ENCODE data around the gene CALCB.

The CALCB gene

DNA sequence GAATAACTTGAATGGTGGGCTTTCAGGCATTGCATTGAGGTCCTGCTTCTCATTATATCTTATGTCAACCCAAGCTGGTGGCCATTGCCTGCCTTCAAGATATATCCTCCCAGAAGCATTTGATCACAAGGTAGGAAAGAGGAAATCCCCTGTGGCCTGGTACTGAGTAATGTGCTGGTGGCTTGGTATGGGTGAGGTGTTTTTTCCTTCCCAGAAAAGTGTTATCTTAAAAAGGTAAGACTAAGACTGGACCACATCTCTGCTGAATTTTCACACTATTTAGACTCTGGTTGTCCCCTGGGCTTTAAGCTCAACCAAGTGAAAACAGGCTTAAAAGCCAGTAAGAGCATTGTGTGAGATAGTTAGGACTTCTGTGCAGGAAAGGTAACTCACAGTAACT lies 45.0 kb downstream of the CALCB start:
- ChIA-PET CTCF (no interaction called here), POLR2A (no interaction called here)
- H3K36me3 ChIP-seq (ENCODE audit: control insufficient read depth in 2 of 2, insufficient read depth in 1 of 2, low read length in 2 of 2): no peaks in the 10 kb centered on the region
- H3K9me3 ChIP-seq (ENCODE audit: control insufficient read depth, insufficient read depth, low read depth, low read length): no peaks in the 10 kb centered on the region
- no peak overlapping the region for H3K27ac ChIP-seq (ENCODE audit: extremely low read depth, low read depth, low read length)
- no peaks in the 10 kb centered on the region for H3K4me1 ChIP-seq (ENCODE audit: control insufficient read depth, insufficient read depth, low read length)
- H3K4me3 ChIP-seq (ENCODE audit: low read depth, low read length): no peak overlapping the region
- no peak for TF ChIP-seq ZNF510 (tag by site-specific recombination; IDR thresholded peaks at IDR 0.05; ENCODE audit: insufficient replicate concordance)
- no peak for TF ChIP-seq ZBTB7A (tag by site-specific recombination; IDR thresholded peaks at IDR 0.05; ENCODE audit: low read depth)
- TF ChIP-seq ZNF514 (tag by site-specific recombination; IDR thresholded peaks at IDR 0.05): no peak
- TF ChIP-seq, protein P1, sequence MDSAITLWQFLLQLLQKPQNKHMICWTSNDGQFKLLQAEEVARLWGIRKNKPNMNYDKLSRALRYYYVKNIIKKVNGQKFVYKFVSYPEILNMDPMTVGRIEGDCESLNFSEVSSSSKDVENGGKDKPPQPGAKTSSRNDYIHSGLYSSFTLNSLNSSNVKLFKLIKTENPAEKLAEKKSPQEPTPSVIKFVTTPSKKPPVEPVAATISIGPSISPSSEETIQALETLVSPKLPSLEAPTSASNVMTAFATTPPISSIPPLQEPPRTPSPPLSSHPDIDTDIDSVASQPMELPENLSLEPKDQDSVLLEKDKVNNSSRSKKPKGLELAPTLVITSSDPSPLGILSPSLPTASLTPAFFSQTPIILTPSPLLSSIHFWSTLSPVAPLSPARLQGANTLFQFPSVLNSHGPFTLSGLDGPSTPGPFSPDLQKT (IDR thresholded peaks at IDR 0.05; ENCODE audit: borderline replicate concordance, low read depth, low read length): no peak
- no peak for TF ChIP-seq ZNF416 (tag by site-specific recombination; IDR thresholded peaks at IDR 0.05)
- no peak for TF ChIP-seq ZNF140 (tag by site-specific recombination; IDR thresholded peaks at IDR 0.05)
- TF ChIP-seq ZIC2 (tag by site-specific recombination; IDR thresholded peaks at IDR 0.05): no peak
- no peak for TF ChIP-seq FEZF1 (tag by site-specific recombination; IDR thresholded peaks at IDR 0.05)
- no peak for TF ChIP-seq ZNF274 (IDR thresholded peaks at IDR 0.05; ENCODE audit: low read length)
- no peak for TF ChIP-seq ZNF274 (tag by site-specific recombination; IDR thresholded peaks at IDR 0.05; ENCODE audit: borderline replicate concordance)
- no peak for TF ChIP-seq ZNF629 (tag by site-specific recombination; IDR thresholded peaks at IDR 0.05)
- TF ChIP-seq ZXDB (tag by site-specific recombination; IDR thresholded peaks at IDR 0.05): no peak
- TF ChIP-seq BCL11A (tag by site-specific recombination; IDR thresholded peaks at IDR 0.05; ENCODE audit: low read depth): no peak
- no peak for TF ChIP-seq WT1 (tag by site-specific recombination; IDR thresholded peaks at IDR 0.05)
- no peak for TF ChIP-seq ZNF157 (tag by site-specific recombination; IDR thresholded peaks at IDR 0.05)
- TF ChIP-seq GLIS2 (tag by site-specific recombination; IDR thresholded peaks at IDR 0.05): no peak
- TF ChIP-seq, protein P2, sequence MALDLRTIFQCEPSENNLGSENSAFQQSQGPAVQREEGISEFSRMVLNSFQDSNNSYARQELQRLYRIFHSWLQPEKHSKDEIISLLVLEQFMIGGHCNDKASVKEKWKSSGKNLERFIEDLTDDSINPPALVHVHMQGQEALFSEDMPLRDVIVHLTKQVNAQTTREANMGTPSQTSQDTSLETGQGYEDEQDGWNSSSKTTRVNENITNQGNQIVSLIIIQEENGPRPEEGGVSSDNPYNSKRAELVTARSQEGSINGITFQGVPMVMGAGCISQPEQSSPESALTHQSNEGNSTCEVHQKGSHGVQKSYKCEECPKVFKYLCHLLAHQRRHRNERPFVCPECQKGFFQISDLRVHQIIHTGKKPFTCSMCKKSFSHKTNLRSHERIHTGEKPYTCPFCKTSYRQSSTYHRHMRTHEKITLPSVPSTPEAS (tag by site-specific recombination; IDR thresholded peaks at IDR 0.05): no peak
- TF ChIP-seq, protein P3, sequence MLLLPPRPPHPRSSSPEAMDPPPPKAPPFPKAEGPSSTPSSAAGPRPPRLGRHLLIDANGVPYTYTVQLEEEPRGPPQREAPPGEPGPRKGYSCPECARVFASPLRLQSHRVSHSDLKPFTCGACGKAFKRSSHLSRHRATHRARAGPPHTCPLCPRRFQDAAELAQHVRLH (tag by site-specific recombination; IDR thresholded peaks at IDR 0.05): no peak

DNA sequence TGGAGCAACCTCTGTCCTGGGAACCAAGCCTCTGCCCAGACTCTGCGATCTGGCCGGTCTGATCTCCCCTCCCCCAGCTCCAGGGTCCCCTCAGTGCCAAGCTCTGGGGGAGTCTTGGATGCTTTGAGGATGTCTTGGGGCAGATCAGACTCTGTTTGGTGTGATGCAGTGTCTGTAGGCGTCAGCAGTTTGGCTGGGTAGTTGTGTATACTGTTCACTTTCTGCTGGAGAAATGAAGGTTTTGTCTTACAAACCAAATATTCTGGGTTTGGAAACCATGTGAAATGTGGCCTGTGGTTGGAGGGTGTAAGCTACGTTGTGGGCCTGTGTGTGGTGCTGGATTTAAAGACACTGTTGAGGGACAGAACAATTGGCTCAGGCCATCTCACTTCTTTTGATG lies 46.0 kb downstream of the CALCB start:
- CTCF ChIA-PET: interaction anchor here (0.5 kb wide), 1 partner anchor 1218 kb away, joined by 4 read pairs; no protein-coding TSS in a partner anchor
- H3K36me3 ChIP-seq (ENCODE audit: control insufficient read depth in 2 of 2, insufficient read depth in 1 of 2, low read length in 2 of 2): no peaks in the 10 kb centered on the region
- H3K27ac ChIP-seq (ENCODE audit: extremely low read depth, low read depth, low read length): no peak overlapping the region
- no peaks in the 10 kb centered on the region for H3K9me3 ChIP-seq (ENCODE audit: control insufficient read depth, insufficient read depth, low read depth, low read length)
- no peaks in the 10 kb centered on the region for H3K4me1 ChIP-seq (ENCODE audit: control insufficient read depth, insufficient read depth, low read length)
- POLR2A ChIA-PET: no interaction called here
- no peak overlapping the region for H3K4me3 ChIP-seq (ENCODE audit: low read depth, low read length)
- TF ChIP-seq KLF10 (tag by site-specific recombination; IDR thresholded peaks at IDR 0.05) (no peak), ZNF335 (tag by site-specific recombination; conservative IDR thresholded peaks at IDR 0.05) (no peak), ZBTB21 (tag by site-specific recombination; IDR thresholded peaks at IDR 0.05) (no peak), ZNF202 (tag by site-specific recombination; IDR thresholded peaks at IDR 0.05; ENCODE audit: borderline replicate concordance) (no peak), ZSCAN16 (tag by site-specific recombination; IDR thresholded peaks at IDR 0.05) (no peak), ZNF292 (tag by site-specific recombination; IDR thresholded peaks at IDR 0.05; ENCODE audit: borderline replicate concordance, low read depth) (no peak)
- TF ChIP-seq, protein P4, sequence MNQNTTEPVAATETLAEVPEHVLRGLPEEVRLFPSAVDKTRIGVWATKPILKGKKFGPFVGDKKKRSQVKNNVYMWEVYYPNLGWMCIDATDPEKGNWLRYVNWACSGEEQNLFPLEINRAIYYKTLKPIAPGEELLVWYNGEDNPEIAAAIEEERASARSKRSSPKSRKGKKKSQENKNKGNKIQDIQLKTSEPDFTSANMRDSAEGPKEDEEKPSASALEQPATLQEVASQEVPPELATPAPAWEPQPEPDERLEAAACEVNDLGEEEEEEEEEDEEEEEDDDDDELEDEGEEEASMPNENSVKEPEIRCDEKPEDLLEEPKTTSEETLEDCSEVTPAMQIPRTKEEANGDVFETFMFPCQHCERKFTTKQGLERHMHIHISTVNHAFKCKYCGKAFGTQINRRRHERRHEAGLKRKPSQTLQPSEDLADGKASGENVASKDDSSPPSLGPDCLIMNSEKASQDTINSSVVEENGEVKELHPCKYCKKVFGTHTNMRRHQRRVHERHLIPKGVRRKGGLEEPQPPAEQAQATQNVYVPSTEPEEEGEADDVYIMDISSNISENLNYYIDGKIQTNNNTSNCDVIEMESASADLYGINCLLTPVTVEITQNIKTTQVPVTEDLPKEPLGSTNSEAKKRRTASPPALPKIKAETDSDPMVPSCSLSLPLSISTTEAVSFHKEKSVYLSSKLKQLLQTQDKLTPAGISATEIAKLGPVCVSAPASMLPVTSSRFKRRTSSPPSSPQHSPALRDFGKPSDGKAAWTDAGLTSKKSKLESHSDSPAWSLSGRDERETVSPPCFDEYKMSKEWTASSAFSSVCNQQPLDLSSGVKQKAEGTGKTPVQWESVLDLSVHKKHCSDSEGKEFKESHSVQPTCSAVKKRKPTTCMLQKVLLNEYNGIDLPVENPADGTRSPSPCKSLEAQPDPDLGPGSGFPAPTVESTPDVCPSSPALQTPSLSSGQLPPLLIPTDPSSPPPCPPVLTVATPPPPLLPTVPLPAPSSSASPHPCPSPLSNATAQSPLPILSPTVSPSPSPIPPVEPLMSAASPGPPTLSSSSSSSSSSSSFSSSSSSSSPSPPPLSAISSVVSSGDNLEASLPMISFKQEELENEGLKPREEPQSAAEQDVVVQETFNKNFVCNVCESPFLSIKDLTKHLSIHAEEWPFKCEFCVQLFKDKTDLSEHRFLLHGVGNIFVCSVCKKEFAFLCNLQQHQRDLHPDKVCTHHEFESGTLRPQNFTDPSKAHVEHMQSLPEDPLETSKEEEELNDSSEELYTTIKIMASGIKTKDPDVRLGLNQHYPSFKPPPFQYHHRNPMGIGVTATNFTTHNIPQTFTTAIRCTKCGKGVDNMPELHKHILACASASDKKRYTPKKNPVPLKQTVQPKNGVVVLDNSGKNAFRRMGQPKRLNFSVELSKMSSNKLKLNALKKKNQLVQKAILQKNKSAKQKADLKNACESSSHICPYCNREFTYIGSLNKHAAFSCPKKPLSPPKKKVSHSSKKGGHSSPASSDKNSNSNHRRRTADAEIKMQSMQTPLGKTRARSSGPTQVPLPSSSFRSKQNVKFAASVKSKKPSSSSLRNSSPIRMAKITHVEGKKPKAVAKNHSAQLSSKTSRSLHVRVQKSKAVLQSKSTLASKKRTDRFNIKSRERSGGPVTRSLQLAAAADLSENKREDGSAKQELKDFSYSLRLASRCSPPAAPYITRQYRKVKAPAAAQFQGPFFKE (tag by site-specific recombination; IDR thresholded peaks at IDR 0.05; ENCODE audit: borderline replicate concordance): no peak
- TF ChIP-seq, protein P5, sequence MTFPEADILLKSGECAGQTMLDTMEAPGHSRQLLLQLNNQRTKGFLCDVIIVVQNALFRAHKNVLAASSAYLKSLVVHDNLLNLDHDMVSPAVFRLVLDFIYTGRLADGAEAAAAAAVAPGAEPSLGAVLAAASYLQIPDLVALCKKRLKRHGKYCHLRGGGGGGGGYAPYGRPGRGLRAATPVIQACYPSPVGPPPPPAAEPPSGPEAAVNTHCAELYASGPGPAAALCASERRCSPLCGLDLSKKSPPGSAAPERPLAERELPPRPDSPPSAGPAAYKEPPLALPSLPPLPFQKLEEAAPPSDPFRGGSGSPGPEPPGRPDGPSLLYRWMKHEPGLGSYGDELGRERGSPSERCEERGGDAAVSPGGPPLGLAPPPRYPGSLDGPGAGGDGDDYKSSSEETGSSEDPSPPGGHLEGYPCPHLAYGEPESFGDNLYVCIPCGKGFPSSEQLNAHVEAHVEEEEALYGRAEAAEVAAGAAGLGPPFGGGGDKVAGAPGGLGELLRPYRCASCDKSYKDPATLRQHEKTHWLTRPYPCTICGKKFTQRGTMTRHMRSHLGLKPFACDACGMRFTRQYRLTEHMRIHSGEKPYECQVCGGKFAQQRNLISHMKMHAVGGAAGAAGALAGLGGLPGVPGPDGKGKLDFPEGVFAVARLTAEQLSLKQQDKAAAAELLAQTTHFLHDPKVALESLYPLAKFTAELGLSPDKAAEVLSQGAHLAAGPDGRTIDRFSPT (tag by site-specific recombination; IDR thresholded peaks at IDR 0.05): no peak

Measured in HEK293 (cell line).